IMR-90 (cell line): ENCODE data around the gene GRAMD1B. TPM values are rescaled to one million over a fixed set of nuclear protein-coding genes. Genes with fewer than 3 reads are reported as not detected.

Experiments
- ATAC-seq: fragments of 200-7000 bp; cut with Tn5 transposase; 2 replicates; pipeline ENCODE4 v1.9.1; 2020; ENCODE audit warnings: low read depth, mild to moderate bottlenecking, moderate library complexity
- BruUV-seq: library from RNA; stranded (reverse); fragments of 400-500 nt; replicated peaks from 2 replicates; lab custom pipeline; 2021; lab: Mats Ljungman, UMichigan
- CTCF ChIA-PET: fragments of 300-600 bp; formaldehyde crosslinking; extraction: SDS; loops from one replicate; lab custom pipeline; 2021; ENCODE audit warnings: antibody characterized with exemption; lab: Yijun Ruan, JAX
- POLR2A ChIA-PET: fragments of 300-600 bp; sonication (Branson Sonifier 250); formaldehyde crosslinking; loops from one replicate; lab custom pipeline; 2022; ENCODE audit warnings: antibody characterized with exemption; ENCODE audit not compliant: unreplicated experiment; lab: Charles Lee
- DNase-seq: peaks from one replicate; pipeline ENCODE4 v3.0.0; 2013
- H2AFZ ChIP-seq: replicated peaks from 2 replicates; pipeline ENCODE3; 2013; ENCODE audit warnings: low read length, mild to moderate bottlenecking; ENCODE audit not compliant: poor library complexity
- H2AK5ac ChIP-seq: 2 replicates; pipeline ENCODE4 v1.6.1; 2013; ENCODE audit warnings: low read depth, low read length, inconsistent platforms
- H2AK9ac ChIP-seq: replicated peaks from 2 replicates; pipeline ENCODE3; 2013; ENCODE audit warnings: mild to moderate bottlenecking, low read depth, low read length, moderate library complexity; ENCODE audit not compliant: poor library complexity
- H2BK120ac ChIP-seq: 2 replicates; pipeline ENCODE4 v1.6.1; 2013; ENCODE audit warnings: low read depth, low read length, inconsistent platforms
- H2BK15ac ChIP-seq: 3 replicates; pipeline ENCODE4 v1.6.1; 2013; ENCODE audit warnings: low read depth, low read length, inconsistent platforms
- H2BK20ac ChIP-seq: 2 replicates; pipeline ENCODE4 v1.6.1; 2013; ENCODE audit warnings: low read depth, mild to moderate bottlenecking, inconsistent platforms, low read length, moderate library complexity
- H2BK5ac ChIP-seq: 2 replicates; pipeline ENCODE4 v1.6.1; 2013; ENCODE audit warnings: mild to moderate bottlenecking, low read depth, low read length, inconsistent platforms; ENCODE audit not compliant: poor library complexity, severe bottlenecking
- H3K14ac ChIP-seq: replicated peaks from 2 replicates; pipeline ENCODE4 v1.6.1; 2013; ENCODE audit warnings: low read depth, low read length, inconsistent platforms
- H3K18ac ChIP-seq: 2 replicates; pipeline ENCODE4 v1.6.1; 2013; ENCODE audit warnings: low read depth, low read length, control low read depth
- H3K23ac ChIP-seq: 2 replicates; pipeline ENCODE4 v1.6.1; 2013; ENCODE audit warnings: low read depth, low read length, inconsistent platforms
- H3K27ac ChIP-seq: 2 replicates; pipeline ENCODE4 v1.5.1; 2013; ENCODE audit warnings: mild to moderate bottlenecking, control low read depth, low read length; ENCODE audit not compliant: insufficient read depth
- H3K27me3 ChIP-seq: 2 replicates; pipeline ENCODE4 v1.6.1; 2013; ENCODE audit warnings: low read length; ENCODE audit not compliant: control insufficient read depth, insufficient read depth
- H3K36me3 ChIP-seq: 2 replicates; pipeline ENCODE4 v1.6.1; 2013; ENCODE audit warnings: low read length, mixed read lengths; ENCODE audit not compliant: control insufficient read depth, insufficient read depth
- H3K4ac ChIP-seq: 2 replicates; pipeline ENCODE4 v1.6.1; 2013; ENCODE audit warnings: low read depth, low read length, inconsistent platforms
- H3K4me1 ChIP-seq: 2 replicates; pipeline ENCODE4 v1.6.1; 2013; ENCODE audit warnings: low read length, mixed read lengths; ENCODE audit not compliant: control insufficient read depth, insufficient read depth
- H3K4me2 ChIP-seq: 2 replicates; pipeline ENCODE4 v1.6.1; 2013; ENCODE audit warnings: low read depth, mild to moderate bottlenecking, control low read depth, low read length, moderate library complexity
- H3K4me3 ChIP-seq: 2 replicates; pipeline ENCODE4 v1.5.1; 2013; ENCODE audit warnings: low read depth, mild to moderate bottlenecking, control low read depth, low read length, moderate library complexity; ENCODE audit not compliant: insufficient read depth
- H3K56ac ChIP-seq: 2 replicates; pipeline ENCODE4 v1.6.1; 2013; ENCODE audit warnings: low read length, inconsistent platforms; ENCODE audit not compliant: insufficient read depth; ENCODE audit errors: extremely low read depth
- H3K79me1 ChIP-seq, 2 experiments: 2 replicates each; pipeline ENCODE4 v1.6.1; 2013; ENCODE audit warnings: low read length in 2 of 2, inconsistent platforms in 1 of 2, low read depth in 1 of 2
- H3K9ac ChIP-seq: 2 replicates; pipeline ENCODE4 v1.6.1; 2013; ENCODE audit warnings: low read depth, low read length, control low read depth
- H3K9me1 ChIP-seq: 2 replicates; pipeline ENCODE4 v1.6.1; 2013; ENCODE audit warnings: low read length, inconsistent platforms; ENCODE audit not compliant: insufficient read depth
- H3K9me3 ChIP-seq: 2 replicates; pipeline ENCODE4 v1.6.1; 2013; ENCODE audit warnings: low read length; ENCODE audit not compliant: control insufficient read depth, insufficient read depth
- H4K20me1 ChIP-seq: 2 replicates; pipeline ENCODE4 v1.6.1; 2013; ENCODE audit warnings: low read length, inconsistent platforms; ENCODE audit not compliant: insufficient read depth
- H4K5ac ChIP-seq: 2 replicates; pipeline ENCODE4 v1.6.1; 2013; ENCODE audit warnings: mild to moderate bottlenecking, low read depth, low read length, control low read depth
- H4K8ac ChIP-seq, 2 experiments: 2 replicates each; pipeline ENCODE4 v1.6.1; 2013; ENCODE audit warnings: low read depth in 2 of 2, low read length in 2 of 2, control low read depth in 1 of 2, inconsistent platforms in 1 of 2
- H4K91ac ChIP-seq: 2 replicates; pipeline ENCODE4 v1.6.1; 2013; ENCODE audit warnings: low read depth, low read length, inconsistent platforms; ENCODE audit not compliant: insufficient read depth
- BHLHE40 ChIP-seq: fragments of 150-350 bp; IDR thresholded peaks from 2 replicates; pipeline ENCODE4 v1.6.1; 2016; ENCODE audit warnings: mild to moderate bottlenecking, low read depth, low read length
- CEBPB ChIP-seq: IDR thresholded peaks from 2 replicates; pipeline ENCODE4 v1.6.1; 2012; ENCODE audit warnings: low read depth, low read length, improper control_type of control experiment
- CHD1 ChIP-seq: IDR thresholded peaks from 2 replicates; pipeline ENCODE4 v1.6.1; 2012; ENCODE audit warnings: low read depth, low read length, improper control_type of control experiment
- CTCF ChIP-seq: conservative IDR thresholded peaks from 2 replicates; pipeline ENCODE4 v1.5.1; 2012; ENCODE audit warnings: mild to moderate bottlenecking, low read depth, low read length, improper control_type of control experiment
- ELK1 ChIP-seq: fragments of 150-350 bp; IDR thresholded peaks from 2 replicates; pipeline ENCODE4 v1.6.1; 2016; ENCODE audit warnings: low read depth, mild to moderate bottlenecking, low read length, moderate library complexity, borderline replicate concordance
- FOS ChIP-seq: fragments of 150-350 bp; IDR thresholded peaks from 2 replicates; pipeline ENCODE4 v1.6.1; 2016; ENCODE audit warnings: low read depth, low read length
- MAFK ChIP-seq: IDR thresholded peaks from 2 replicates; pipeline ENCODE4 v1.6.1; 2012; ENCODE audit warnings: low read depth, low read length, improper control_type of control experiment
- MAZ ChIP-seq: IDR thresholded peaks from 2 replicates; pipeline ENCODE4 v1.6.1; 2012; ENCODE audit warnings: low read depth, mild to moderate bottlenecking, low read length, improper control_type of control experiment, moderate library complexity, borderline replicate concordance
- MXI1 ChIP-seq: IDR thresholded peaks from 2 replicates; pipeline ENCODE4 v1.6.1; 2012; ENCODE audit warnings: low read depth, mild to moderate bottlenecking, low read length, moderate library complexity, borderline replicate concordance
- NFE2L2 ChIP-seq: fragments of 150-350 bp; IDR thresholded peaks from 2 replicates; pipeline ENCODE4 v1.6.1; 2016; ENCODE audit warnings: low read depth, mild to moderate bottlenecking, low read length
- POLR2A ChIP-seq: IDR thresholded peaks from 2 replicates; pipeline ENCODE4 v1.6.1; 2012; ENCODE audit warnings: mild to moderate bottlenecking, low read depth, low read length
- RAD21 ChIP-seq: IDR thresholded peaks from 2 replicates; pipeline ENCODE4 v1.6.1; 2012; ENCODE audit warnings: low read length, improper control_type of control experiment
- RCOR1 ChIP-seq: IDR thresholded peaks from 2 replicates; pipeline ENCODE4 v1.6.1; 2012; ENCODE audit warnings: mild to moderate bottlenecking, low read length, improper control_type of control experiment; ENCODE audit not compliant: insufficient replicate concordance
- RFX5 ChIP-seq: IDR thresholded peaks from 2 replicates; pipeline ENCODE4 v1.8.0; 2012; ENCODE audit warnings: low read depth, mild to moderate bottlenecking, low read length, moderate library complexity
- SMC3 ChIP-seq: fragments of 150-350 bp; IDR thresholded peaks from 2 replicates; pipeline ENCODE4 v1.6.1; 2016; ENCODE audit warnings: low read depth, mild to moderate bottlenecking, antibody characterized with exemption, low read length, moderate library complexity
- USF2 ChIP-seq: fragments of 150-350 bp; IDR thresholded peaks from 2 replicates; pipeline ENCODE4 v1.6.1; 2017; ENCODE audit warnings: mild to moderate bottlenecking, antibody characterized with exemption, low read length, low read depth
- WGBS, 2 experiments: methylation state at CpG; one replicate each; pipeline versions ENCODE4 v1.1.5 to v1.1.7; 2013; ENCODE audit warnings: missing lambda C conversion rate in 2 of 2; ENCODE audit not compliant: insufficient read length in 1 of 2; ENCODE audit errors: extremely low coverage in 2 of 2; 5-methylcytosine and 5-hydroxymethylcytosine counted together
- dilution Hi-C: fragments of 300-500 bp; cut with HindIII; formaldehyde crosslinking; loops from one replicate; pipeline ENCODE4 v1.14.3; 2018; ENCODE audit warnings: low sequenced_read_pairs; ENCODE audit not compliant: unreplicated experiment
- in situ Hi-C: fragments of 300-500 bp; cut with MboI; formaldehyde crosslinking; loops from 3 replicates; pipeline ENCODE4 v1.14.3; 2019; ENCODE audit warnings: low sequenced_read_pairs, inconsistent platforms, mixed read lengths
- intact Hi-C: fragments of 100-400 bp; cut with micrococcal nuclease; formaldehyde crosslinking; loops from 2 replicates; pipeline ENCODE4 v1.10.0; 2022
- polyA plus RNA-seq, 3 experiments: library from polyadenylated mRNA; depleted of rRNA; stranded (reverse); fragments of >200 nt; gene quantifications; 2 replicates each; pipeline ENCODE4 v1.2.3, GENCODE V29; 2012; ENCODE audit warnings: low replicate concordance in 1 of 3
- total RNA-seq: library from RNA; depleted of rRNA; stranded (reverse); fragments of >200 nt; gene quantifications from 2 replicates; pipeline ENCODE4 v1.2.3, GENCODE V29; 2012

Gene GRAMD1B
- total and polyA plus RNA-seq, 2 of the 4 experiments (the other 2 are of a cell fraction): 7.1 to 7.2 TPM

GRCh38 chr11:123608371-123608770 lies 178.3 kb downstream of the GRAMD1B start:
- in situ Hi-C loops (no loop called here), dilution Hi-C loops (no loop called here), intact Hi-C loops (no loop called here)
- Histone ChIP-seq H4K5ac (no peak overlapping the region), H3K27me3 (no peaks in the 10 kb centered on the region), H3K4ac (no peak overlapping the region), H3K56ac (no peak overlapping the region), H3K4me1 (no peaks in the 10 kb centered on the region), H3K9me3 (no peaks in the 10 kb centered on the region), H3K27ac (no peak overlapping the region), H3K14ac (no peak overlapping the region), H3K36me3 (peaks cover 16% of the 10 kb centered on the region), H2BK120ac (no peak overlapping the region), H2BK5ac (no peak overlapping the region), H3K23ac (no peak overlapping the region), H3K9ac (no peak overlapping the region), H3K18ac (no peak overlapping the region), H2AK9ac (no peak overlapping the region), H3K9me1 (peaks cover 5% of the 10 kb centered on the region; the same call in 1 of the 2 replicates), H3K4me2 (no peak overlapping the region), H4K8ac (no peak overlapping the region), H2AFZ (no peak overlapping the region), H2BK20ac (no peak overlapping the region), H4K91ac (no peak overlapping the region), H3K79me1 (no peaks in the 10 kb centered on the region), H2BK15ac (no peak overlapping the region), H3K4me3 (no peak overlapping the region), H4K20me1 (no peaks in the 10 kb centered on the region), H2AK5ac (no peak overlapping the region)
- CTCF ChIA-PET: no interaction called here
- TF ChIP-seq NFE2L2 (no peak), ELK1 (no peak), MAZ (no peak), SMC3 (no peak), POLR2A (no peak), MXI1 (no peak), CHD1 (no peak), FOS (no peak), CTCF (no peak), BHLHE40 (no peak), RFX5 (no peak), CEBPB (no peak), USF2 (no peak), RCOR1 (no peak), RAD21 (no peak), MAFK (no peak)
- DNase-seq: no peak
- BruUV-seq: no TSS peak
- POLR2A ChIA-PET: no interaction called here
- no peak for ATAC-seq
- WGBS, 2 experiments: 92% methylated on average over 2 of the region's 9 CpGs; no CpG with 5 or more reads in 1 of the 2 experiments
